GM12878 (cell line): ENCODE measurements around the gene OSGIN1. TPM values are rescaled to one million over a fixed set of nuclear protein-coding genes. Genes with fewer than 3 reads are reported as not detected.
"Not testable (repeated sequence)": the region's sequence is repeated elsewhere in the genome, so short reads cannot be mapped to it uniquely, and the experiment has no call there.

Experiments
- ATAC-seq: fragments of 200-7000 bp; cut with Tn5 transposase; 3 replicates; pipeline ENCODE4 v1.9.1; 2020; ENCODE audit warnings: mild to moderate bottlenecking, moderate library complexity
- BruUV-seq: library from RNA; stranded (reverse); fragments of 400-500 nt; replicated peaks from 2 replicates; lab custom pipeline; 2021; lab: Mats Ljungman, UMichigan
- CTCF ChIA-PET: fragments of 300-600 bp; sonication (Branson Sonifier 250); formaldehyde crosslinking; extraction: SDS; loops from one replicate; lab custom pipeline; 2021; ENCODE audit warnings: inconsistent platforms; lab: Yijun Ruan, JAX
- POLR2A ChIA-PET: fragments of 350-600 bp; formaldehyde crosslinking; extraction: SDS; loops from one replicate; lab custom pipeline; 2021; ENCODE audit warnings: inconsistent platforms; lab: Charles Lee
- RAD21 ChIA-PET: fragments of 300-600 bp; sonication (Branson Sonifier 250); formaldehyde crosslinking; loops from one replicate; lab custom pipeline; 2023; ENCODE audit warnings: antibody characterized with exemption; ENCODE audit not compliant: unreplicated experiment; lab: Charles Lee
- SMC1A ChIA-PET: fragments of 300-600 bp; sonication (Branson Sonifier 250); formaldehyde crosslinking; loops from one replicate; lab custom pipeline; 2023; ENCODE audit not compliant: unreplicated experiment, uncharacterized antibody; lab: Charles Lee
- DNase-seq: peaks from one replicate; pipeline ENCODE4 v3.0.0-alpha.2; 2011; ENCODE audit warnings: low read depth, low spot score
- FAIRE-seq: peaks from 3 replicates; lab custom pipeline; 2011; peaks lifted over from hg19 to GRCh38; lab: Jason Lieb, UNC
- H2AFZ ChIP-seq: 2 replicates; pipeline ENCODE4 v1.6.0; 2011; ENCODE audit warnings: low read depth, low read length, control low read depth; ENCODE audit not compliant: control insufficient read depth
- H3K27ac ChIP-seq: 2 replicates; pipeline ENCODE4 v1.5.1; 2011; ENCODE audit warnings: control low read depth; ENCODE audit not compliant: control insufficient read depth, insufficient read depth
- H3K27me3 ChIP-seq, 2 experiments: replicated peaks in 1 of 2; 2 replicates each; pipeline versions ENCODE4 v1.6.0 to v1.6.1; 2011; ENCODE audit warnings: low read length in 1 of 2; ENCODE audit not compliant: control insufficient read depth in 2 of 2, insufficient read depth in 2 of 2
- H3K36me3 ChIP-seq, 2 experiments: 2 replicates each; pipeline ENCODE4 v1.5.1; 2011; ENCODE audit warnings: low read length in 1 of 2; ENCODE audit not compliant: control insufficient read depth in 2 of 2, insufficient read depth in 2 of 2
- H3K4me1 ChIP-seq: 2 replicates; pipeline ENCODE4 v1.6.1; 2011; ENCODE audit warnings: mild to moderate bottlenecking, low read length, moderate library complexity, mixed read lengths; ENCODE audit not compliant: control insufficient read depth, insufficient read depth
- H3K4me2 ChIP-seq: 2 replicates; pipeline ENCODE4 v1.6.0; 2011; ENCODE audit warnings: control low read depth; ENCODE audit not compliant: control insufficient read depth, insufficient read depth
- H3K4me3 ChIP-seq: fragments of 200-600 bp; sonication (generic); 2 replicates; pipeline ENCODE4 v1.5.1; 2016
- H3K79me2 ChIP-seq: 2 replicates; pipeline ENCODE4 v1.6.0; 2011; ENCODE audit warnings: low read length; ENCODE audit not compliant: control insufficient read depth, insufficient read depth
- H3K9ac ChIP-seq: 2 replicates; pipeline ENCODE4 v1.8.0; 2011; ENCODE audit warnings: low read length, control low read depth, mixed read lengths; ENCODE audit not compliant: control insufficient read depth, insufficient read depth
- H3K9me3 ChIP-seq: replicated peaks from 3 replicates; pipeline ENCODE4 v1.5.1; 2011; ENCODE audit warnings: mild to moderate bottlenecking, low read length; ENCODE audit not compliant: control insufficient read depth, insufficient read depth
- H4K20me1 ChIP-seq: 2 replicates; pipeline ENCODE4 v1.6.0; 2011; ENCODE audit not compliant: control insufficient read depth, insufficient read depth
- NRF1 ChIP-seq: conservative IDR thresholded peaks from 2 replicates; pipeline ENCODE4 v1.6.1; 2011; ENCODE audit warnings: mild to moderate bottlenecking, low read depth, low read length, improper control_type of control experiment
- ZBTB4 ChIP-seq: fragments of 450-650 bp; formaldehyde crosslinking; IDR thresholded peaks from 2 replicates; pipeline ENCODE4 v1.4.0; 2022; ENCODE audit warnings: mild to moderate bottlenecking, moderate library complexity
- WGBS: methylation state at CpG from one replicate; pipeline ENCODE4 v1.1.6; 2016; ENCODE audit warnings: low lambda C conversion rate; ENCODE audit not compliant: insufficient replicate concordance, insufficient coverage; ENCODE audit errors: missing lambda C conversion rate; 5-methylcytosine and 5-hydroxymethylcytosine counted together
- in situ Hi-C: fragments of 300-500 bp; cut with MboI; formaldehyde crosslinking; loops from 9 replicates; pipeline ENCODE4 v1.14.3; 2018; ENCODE audit warnings: mixed read lengths
- intact Hi-C: fragments of 100-400 bp; cut with micrococcal nuclease; formaldehyde crosslinking; loops from one replicate; pipeline ENCODE4 v1.14.2; 2022; ENCODE audit not compliant: unreplicated experiment
- polyA plus RNA-seq, 11 experiments: library from polyadenylated mRNA; depleted of rRNA in 4 of 11; unstranded in 6 of 11; stranded (reverse) in 5 of 11; fragments of >200 nt; fragmentation: Nextera tagmentation in 4 of 11; fragmentation: Illumina TruSeq in 1 of 11; extraction: Ambion mirVana in 4 of 11; extraction: Trizol in 1 of 11; gene quantifications; 1 replicate in 1 of 11; 2 replicates in 10 of 11; pipeline versions ENCODE4 v1.2.1 to v1.2.3, GENCODE V29; 2011 to 2016; ENCODE audit warnings: inconsistent platforms in 2 of 11, missing spikeins in 2 of 11, low read depth in 1 of 11
- total RNA-seq, 4 experiments: library from RNA; depleted of rRNA in 3 of 4; stranded (reverse); fragments of >200 nt in 3 of 4; fragmentation: Illumina TruSeq in 1 of 4; extraction: Trizol in 1 of 4; gene quantifications; 2 replicates each; pipeline versions ENCODE4 v1.2.1 to v1.2.3, GENCODE V29; 2013 to 2021

OSGIN1 gene
- total and polyA plus RNA-seq, 10 of the 15 experiments (the other 5 are each of a cell fraction or from before 2014, with no cell fraction given): 0.06 to 0.18 (median 0.13) TPM; not detected in 5

GRCh38 chr16:83940119-83940518 lies 12.9 kb upstream of the OSGIN1 start (continued):
- no peak for TF ChIP-seq ZBTB4

GRCh38 chr16:83940630-83941378 lies 12.2 kb upstream of the OSGIN1 start:
- ChIA-PET CTCF (no interaction called here), RAD21 (no interaction called here)

GRCh38 chr16:83941546-83941945 lies 11.5 kb upstream of the OSGIN1 start:
- H2AFZ ChIP-seq, H3K79me2 ChIP-seq, H3K36me3 ChIP-seq, POLR2A ChIA-PET, H3K27ac ChIP-seq, FAIRE-seq, H4K20me1 ChIP-seq, DNase-seq, H3K4me3 ChIP-seq, CTCF ChIA-PET, intact Hi-C loops, H3K27me3 ChIP-seq, H3K4me2 ChIP-seq, H3K9ac ChIP-seq, in situ Hi-C loops, ATAC-seq, BruUV-seq, H3K9me3 ChIP-seq, RAD21 ChIA-PET, SMC1A ChIA-PET, H3K4me1 ChIP-seq: not testable (repeated sequence)
- WGBS: 57% methylated on average over 9 of the region's 9 CpGs

More at GRCh38 chr16:83940630-83941378, 12.2 kb upstream of the OSGIN1 start:
- TF ChIP-seq NRF1: no peak
- POLR2A ChIA-PET: no interaction called here
- H3K27me3 ChIP-seq: no peaks in the 10 kb centered on the region; a peak in 1 of 4 replicates
- no peaks in the 10 kb centered on the region for H3K36me3 ChIP-seq
- H4K20me1 ChIP-seq: no peaks in the 10 kb centered on the region
- no peak overlapping the region for H3K4me2 ChIP-seq
- in situ Hi-C loops: no loop called here
- FAIRE-seq (no peak), DNase-seq (no peak), ATAC-seq (no peak)
- no peaks in the 10 kb centered on the region for H3K4me1 ChIP-seq
- no peak overlapping the region for H2AFZ ChIP-seq
- no peak overlapping the region for H3K4me3 ChIP-seq
- no peaks in the 10 kb centered on the region for H3K79me2 ChIP-seq
- no TSS peak for BruUV-seq
- SMC1A ChIA-PET: no interaction called here
- 50% methylated on average over 26 of the region's 28 CpGs for WGBS
- no peak overlapping the region for H3K27ac ChIP-seq
- H3K9me3 ChIP-seq: no peaks in the 10 kb centered on the region
- no peak overlapping the region for H3K9ac ChIP-seq
- intact Hi-C loops: no loop called here
